Lung (tissue), 12 donors: ENCODE data around the gene CDS2. TPM values are rescaled to one million over a fixed set of nuclear protein-coding genes. Genes with fewer than 3 reads are reported as not detected.
A peak's percentile ranks its signal among the peaks of the same experiment; 100 is the strongest.

Experiments
- ATAC-seq: fragments of 200-7000 bp; cut with Tn5 transposase; one replicate; pipeline ENCODE4 v1.9.1; 2020; ENCODE audit warnings: moderate number of reproducible peaks; ENCODE audit not compliant: insufficient read depth, low FRiP score
- DNase-seq, 3 donors: peaks; one replicate each; pipeline ENCODE4 v3.0.0-alpha.2; 2013 to 2017
- H3K27ac ChIP-seq, 2 donors: one replicate each; pipeline ENCODE4 v1.5.1; 2013; ENCODE audit warnings: mild to moderate bottlenecking in 2 of 2, moderate library complexity in 2 of 2, control low read depth in 1 of 2, inconsistent platforms in 1 of 2, low read depth in 1 of 2, low read length in 1 of 2
- H3K27me3 ChIP-seq, 3 donors: one replicate each; pipeline ENCODE4 v1.5.1; 2013; ENCODE audit warnings: low read length in 2 of 3; ENCODE audit not compliant: control insufficient read depth in 3 of 3, insufficient read depth in 3 of 3
- H3K36me3 ChIP-seq, 4 donors: one replicate each; pipeline ENCODE4 v1.5.1; 2013; ENCODE audit warnings: low read length in 4 of 4, mild to moderate bottlenecking in 1 of 4, moderate library complexity in 1 of 4; ENCODE audit not compliant: control insufficient read depth in 4 of 4, insufficient read depth in 4 of 4
- H3K4me1 ChIP-seq, 5 donors: one replicate each; pipeline ENCODE4 v1.5.1; 2013; ENCODE audit warnings: low read length in 5 of 5, mild to moderate bottlenecking in 2 of 5, moderate library complexity in 1 of 5; ENCODE audit not compliant: control insufficient read depth in 5 of 5, insufficient read depth in 5 of 5
- H3K4me3 ChIP-seq: one replicate; pipeline ENCODE4 v1.5.1; 2013; ENCODE audit warnings: mild to moderate bottlenecking, control low read depth, moderate library complexity
- H3K9ac ChIP-seq, 2 donors: one replicate each; pipeline ENCODE4 v1.5.1; 2013; ENCODE audit warnings: low read length in 2 of 2, control low read depth in 1 of 2; ENCODE audit not compliant: insufficient read depth in 1 of 2
- H3K9me3 ChIP-seq, 4 donors: one replicate each; pipeline ENCODE4 v1.5.1; 2013; ENCODE audit warnings: low read length in 3 of 4, mild to moderate bottlenecking in 1 of 4, moderate library complexity in 1 of 4; ENCODE audit not compliant: control insufficient read depth in 4 of 4, insufficient read depth in 3 of 4
- CTCF ChIP-seq: IDR thresholded peaks from 2 replicates; pipeline ENCODE4 v1.5.1; 2012; ENCODE audit warnings: mild to moderate bottlenecking; ENCODE audit errors: control extremely low read depth, extremely low read depth
- WGBS, 2 donors: extraction: QIAGEN DNeasy Blood & Tissue Kit; methylation state at CpG; one replicate each; pipeline ENCODE4 v1.1.7; 2013; 5-methylcytosine and 5-hydroxymethylcytosine counted together
- polyA plus RNA-seq, 2 donors: library from polyadenylated mRNA; stranded (reverse); fragments of 200-250 nt; gene quantifications; one replicate each; pipeline ENCODE4 v1.2.1, GENCODE V29; 2013
- total RNA-seq, 2 donors: library from RNA; depleted of rRNA in 1 of 2; stranded (reverse); fragments of >200 nt in 1 of 2; gene quantifications; one replicate each; pipeline ENCODE4 v1.2.1, GENCODE V29; 2014 to 2021
- donor health status: control.
- donor health status: control.
- donor health status: Bipolar disorder and iron deficiency.
- donor health status: healthy.
- donor health status: DM: yes; HTN: yes; CAD: no.

Gene CDS2
- total and polyA plus RNA-seq, 4 donors = 15.7 to 50.8 (median 37.0) TPM

- H3K4me3 ChIP-seq = peak overlapping the region; percentile 73
- no peak for ATAC-seq
- H3K9me3 ChIP-seq = no peaks in the 10 kb centered on the region
- H3K4me1 ChIP-seq = peaks cover 0 to 24% (median 7%) of the 10 kb centered on the region in 5 donors
- DNase-seq = no peak
- H3K27me3 ChIP-seq = no peaks in the 10 kb centered on the region
- 0 to 1% methylated on average over 21 of the region's 21 CpGs for WGBS, 2 donors
- peak overlapping the region in 1 of 2 donors; percentile 90 for H3K27ac ChIP-seq
- H3K36me3 ChIP-seq = peaks cover 0 to 29% (median 11%) of the 10 kb centered on the region in 4 donors
- no peak for TF ChIP-seq CTCF
- H3K9ac ChIP-seq = peak overlapping the region; percentile 42 to 69
Measured at GRCh38 chr20:5119143-5119434, 7.7 kb upstream of the CDS2 start.

GRCh38 chr20:5119435-5120184 lies 7.2 kb upstream of the CDS2 start, which contains the start of gene PCNA:
Gene PCNA (minus strand): TSS chr20:5119958. CDS start chr20:5119798, 160 bp downstream.
- Histone ChIP-seq H3K36me3 (peaks cover 0 to 27% (median 11%) of the 10 kb centered on the region in 4 donors), H3K9me3 (no peaks in the 10 kb centered on the region), H3K9ac (peak within 1 kb of the TSS; percentile 42 to 84), H3K27me3 (no peaks in the 10 kb centered on the region), H3K27ac (peak within 1 kb of the TSS; percentile 84 to 90), H3K4me1 (peaks cover 0 to 24% (median 7%) of the 10 kb centered on the region in 5 donors), H3K4me3 (peak within 1 kb of the TSS; percentile 73)
- DNase-seq = peak; percentile 97 to 98 (median 98)
- TF ChIP-seq CTCF = no peak
- WGBS, 2 donors = 0% methylated on average over 66 to 71 of the region's 71 CpGs
- ATAC-seq = peak; percentile 99

- TF ChIP-seq CTCF = no peak
- H3K27me3 ChIP-seq = no peaks in the 10 kb centered on the region
- H3K27ac ChIP-seq = peak overlapping the region; percentile 66 to 90
- peaks cover 0 to 22% (median 11%) of the 10 kb centered on the region in 4 donors for H3K36me3 ChIP-seq
- DNase-seq (no peak), ATAC-seq (no peak)
- no peaks in the 10 kb centered on the region for H3K9me3 ChIP-seq
- peaks cover 0 to 24% (median 7%) of the 10 kb centered on the region in 5 donors for H3K4me1 ChIP-seq
- peak overlapping the region; percentile 34 for H3K4me3 ChIP-seq
- peak overlapping the region in 1 of 2 donors; percentile 84 for H3K9ac ChIP-seq
- WGBS, 2 donors = 0% methylated on average over 9 of the region's 9 CpGs
Measured at GRCh38 chr20:5120185-5120476, 6.7 kb upstream of the CDS2 start.
